Skeletal muscle tissue (tissue), 4 donors: ENCODE data around the gene NOM1. TPM values are rescaled to one million over a fixed set of nuclear protein-coding genes. Genes with fewer than 3 reads are reported as not detected.
"Not testable (repeated sequence)": the region's sequence is repeated elsewhere in the genome, so short reads cannot be mapped to it uniquely, and the experiment has no call there.

Experiments
- H3K27ac ChIP-seq: one replicate; pipeline ENCODE4 v1.7.0; 2013; ENCODE audit warnings: mild to moderate bottlenecking, low read depth, low read length, inconsistent platforms
- H3K27me3 ChIP-seq, 3 donors: one replicate each; pipeline ENCODE4 v1.7.0; 2013; ENCODE audit warnings: low read length in 3 of 3; ENCODE audit not compliant: control insufficient read depth in 3 of 3, insufficient read depth in 3 of 3
- H3K36me3 ChIP-seq, 3 donors: one replicate each; pipeline ENCODE4 v1.7.0; 2013; ENCODE audit warnings: low read length in 3 of 3; ENCODE audit not compliant: control insufficient read depth in 3 of 3, insufficient read depth in 3 of 3
- H3K4me1 ChIP-seq, 3 donors: one replicate each; pipeline ENCODE4 v1.7.0; 2013; ENCODE audit warnings: low read length in 3 of 3, mild to moderate bottlenecking in 3 of 3; ENCODE audit not compliant: control insufficient read depth in 3 of 3, insufficient read depth in 3 of 3
- H3K4me3 ChIP-seq, 3 donors: one replicate each; pipeline ENCODE4 v1.7.0; 2013; ENCODE audit warnings: low read length in 3 of 3
- H3K9ac ChIP-seq, 3 donors: one replicate each; pipeline ENCODE4 v1.7.0; 2013; ENCODE audit warnings: low read length in 3 of 3, mild to moderate bottlenecking in 3 of 3, moderate library complexity in 2 of 3, low read depth in 1 of 3
- H3K9me3 ChIP-seq, 3 donors: one replicate each; pipeline ENCODE4 v1.7.0; 2013; ENCODE audit warnings: low read length in 3 of 3; ENCODE audit not compliant: control insufficient read depth in 3 of 3
- total RNA-seq: library from RNA; depleted of rRNA; stranded (reverse); fragments of >200 nt; gene quantifications from one replicate; pipeline ENCODE4 v1.2.3, GENCODE V29; 2014
- donor health status: Osteomylitis.

The NOM1 gene
- total RNA-seq: 17.2 TPM

- peak within 1 kb of the TSS; percentile 72 to 86 (median 76) for H3K9ac ChIP-seq
- H3K4me1 ChIP-seq: peaks cover 19 to 24% (median 24%) of the 10 kb centered on the region in 3 donors
- H3K27ac ChIP-seq: no peak within 1 kb of the TSS
- peaks cover 21 to 28% (median 27%) of the 10 kb centered on the region in 3 donors for H3K36me3 ChIP-seq
- H3K27me3 ChIP-seq: peaks cover 2 to 5% (median 5%) of the 10 kb centered on the region in 3 donors
- peak within 1 kb of the TSS; percentile 86 to 93 (median 93) for H3K4me3 ChIP-seq
- H3K9me3 ChIP-seq: no peaks in the 10 kb centered on the region
Observed at GRCh38 chr7:156949541-156950380, at the start of gene NOM1. NOM1 (plus strand) TSS chr7:156949712; CDS start chr7:156949738, 26 bp downstream.

DNA sequence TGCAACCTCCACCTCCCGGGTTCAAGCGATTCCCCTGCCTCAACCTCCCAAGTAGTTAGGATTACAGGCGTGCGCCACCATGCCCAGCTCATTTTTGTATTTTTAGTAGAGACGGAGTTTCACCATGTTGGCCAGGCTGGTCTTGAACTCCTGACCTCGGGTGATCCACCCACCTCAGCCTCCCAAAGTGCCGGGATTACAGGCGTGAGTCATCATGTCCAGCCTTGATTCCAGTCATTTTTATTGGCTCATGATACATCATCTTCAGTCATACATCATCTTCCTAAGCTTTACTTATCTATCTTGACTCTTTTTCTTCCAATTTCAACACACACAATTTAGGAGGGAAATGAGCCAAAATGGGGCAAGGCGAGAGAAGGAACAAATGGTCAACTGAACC lies 49.4 kb upstream of the NOM1 start:
- H3K27me3 ChIP-seq, H3K36me3 ChIP-seq, H3K27ac ChIP-seq, H3K9ac ChIP-seq, H3K9me3 ChIP-seq, H3K4me3 ChIP-seq: not testable (repeated sequence)
- peaks cover 2 to 11% (median 7%) of the 10 kb centered on the region in 3 donors for H3K4me1 ChIP-seq

DNA sequence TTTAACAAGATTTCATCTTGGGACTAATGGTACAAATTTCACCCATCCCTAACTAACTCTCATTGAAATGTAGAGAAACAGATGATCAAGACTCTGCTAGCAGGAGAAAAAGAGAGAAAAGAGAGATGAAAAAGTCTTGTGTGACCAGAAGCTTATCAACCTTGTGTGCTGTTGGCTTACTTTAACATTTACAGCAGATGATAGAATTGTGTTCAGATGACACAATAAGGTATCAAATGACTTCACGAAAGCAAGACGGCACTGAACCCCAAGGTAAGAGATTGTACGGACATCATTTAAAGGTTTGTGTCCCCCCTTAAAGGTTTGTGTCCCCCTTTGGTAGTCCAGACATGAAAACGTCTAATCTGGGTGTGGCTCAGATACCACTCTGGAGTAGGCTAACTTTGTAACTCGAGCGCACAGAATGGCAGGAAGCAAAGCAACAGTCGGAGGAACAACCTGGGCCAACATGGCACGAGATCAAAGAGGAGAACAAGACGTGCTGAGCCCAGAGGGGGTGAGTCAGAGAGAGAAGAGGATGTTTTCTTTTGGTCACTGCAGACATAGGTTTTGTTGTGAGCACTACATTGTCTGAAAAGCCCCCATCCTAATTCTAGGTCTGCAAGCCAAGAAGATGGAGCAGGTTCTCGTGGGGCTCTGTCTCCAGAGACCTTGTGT lies 46.1 kb upstream of the NOM1 start:
- Histone ChIP-seq H3K4me3 (no peak overlapping the region), H3K9ac (no peak overlapping the region), H3K27ac (no peak overlapping the region), H3K36me3 (no peaks in the 10 kb centered on the region), H3K27me3 (peaks cover 0 to 9% (median 3%) of the 10 kb centered on the region in 3 donors), H3K9me3 (no peaks in the 10 kb centered on the region), H3K4me1 (peaks cover 2 to 7% (median 2%) of the 10 kb centered on the region in 3 donors)

DNA sequence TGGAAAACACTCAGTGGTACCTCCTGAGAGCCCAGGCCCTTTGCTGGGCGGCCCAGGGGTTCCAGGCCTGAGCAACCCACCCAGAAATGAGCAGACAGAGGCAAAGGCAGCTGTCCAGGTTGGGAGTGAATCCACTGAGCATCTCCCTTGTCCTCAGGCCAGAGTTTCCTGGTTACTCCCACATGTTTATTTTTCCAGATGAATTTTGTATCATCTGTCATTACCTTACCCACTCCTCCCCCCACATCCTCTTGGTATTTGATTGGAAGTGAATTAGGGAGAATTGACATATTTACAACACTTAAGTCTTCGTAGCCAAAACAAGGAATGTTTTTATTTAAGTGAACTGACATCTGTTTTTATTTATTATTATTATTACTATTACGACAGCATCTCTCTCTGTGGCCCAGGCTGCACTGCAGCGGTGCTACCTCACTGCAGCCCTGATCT lies 43.3 kb upstream of the NOM1 start:
- no peaks in the 10 kb centered on the region for H3K36me3 ChIP-seq
- peaks cover 0 to 5% (median 3%) of the 10 kb centered on the region in 3 donors for H3K27me3 ChIP-seq
- no peak overlapping the region for H3K4me3 ChIP-seq
- no peak overlapping the region for H3K9ac ChIP-seq
- H3K27ac ChIP-seq: no peak overlapping the region
- peaks cover 2 to 7% (median 2%) of the 10 kb centered on the region in 3 donors for H3K4me1 ChIP-seq
- H3K9me3 ChIP-seq: no peaks in the 10 kb centered on the region

DNA sequence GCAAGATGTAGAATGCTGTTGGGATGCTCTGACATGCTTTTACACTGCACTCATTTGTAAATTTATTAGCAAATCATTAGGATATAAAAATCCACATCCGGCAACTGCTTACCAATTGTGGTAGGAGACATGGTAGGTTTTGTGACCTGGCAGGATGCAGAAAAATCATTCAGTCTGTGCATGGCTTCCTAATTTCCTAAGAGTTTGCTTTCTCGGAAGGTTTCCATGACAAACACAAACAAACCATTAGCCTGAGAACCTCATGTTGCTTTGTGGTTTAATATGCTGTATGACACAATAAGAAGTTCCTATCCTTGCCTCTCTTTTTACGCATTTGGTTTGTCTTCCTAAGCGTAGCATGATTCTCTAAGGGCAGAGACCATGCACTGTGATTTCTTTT lies 41.9 kb upstream of the NOM1 start:
- H3K9ac ChIP-seq: no peak overlapping the region
- H3K9me3 ChIP-seq: no peaks in the 10 kb centered on the region
- H3K27me3 ChIP-seq: peaks cover 0 to 3% (median 0%) of the 10 kb centered on the region in 3 donors
- no peaks in the 10 kb centered on the region for H3K36me3 ChIP-seq
- no peak overlapping the region for H3K27ac ChIP-seq
- H3K4me1 ChIP-seq: peaks cover 2 to 7% (median 2%) of the 10 kb centered on the region in 3 donors
- H3K4me3 ChIP-seq: no peak overlapping the region

- not testable (repeated sequence) for H3K9me3 ChIP-seq, H3K27me3 ChIP-seq, H3K36me3 ChIP-seq, H3K9ac ChIP-seq, H3K4me1 ChIP-seq, H3K27ac ChIP-seq, H3K4me3 ChIP-seq
Observed at GRCh38 chr7:156909574-156910252, 39.8 kb upstream of the NOM1 start.

GRCh38 chr7:156918635-156919034 lies 30.9 kb upstream of the NOM1 start:
- Histone ChIP-seq H3K9me3 (no peaks in the 10 kb centered on the region), H3K27ac (no peak overlapping the region), H3K36me3 (no peaks in the 10 kb centered on the region), H3K27me3 (peaks cover 0 to 6% (median 5%) of the 10 kb centered on the region in 3 donors), H3K9ac (no peak overlapping the region), H3K4me3 (no peak overlapping the region), H3K4me1 (peaks cover 0 to 7% (median 4%) of the 10 kb centered on the region in 3 donors)

GRCh38 chr7:156919132-156919713 lies 30.3 kb upstream of the NOM1 start:
- H3K27ac ChIP-seq: no peak overlapping the region
- H3K9me3 ChIP-seq: no peaks in the 10 kb centered on the region
- peaks cover 0 to 6% (median 5%) of the 10 kb centered on the region in 3 donors for H3K27me3 ChIP-seq
- H3K9ac ChIP-seq: no peak overlapping the region
- no peaks in the 10 kb centered on the region for H3K36me3 ChIP-seq
- H3K4me1 ChIP-seq: peaks cover 0 to 7% (median 4%) of the 10 kb centered on the region in 3 donors
- H3K4me3 ChIP-seq: no peak overlapping the region

DNA sequence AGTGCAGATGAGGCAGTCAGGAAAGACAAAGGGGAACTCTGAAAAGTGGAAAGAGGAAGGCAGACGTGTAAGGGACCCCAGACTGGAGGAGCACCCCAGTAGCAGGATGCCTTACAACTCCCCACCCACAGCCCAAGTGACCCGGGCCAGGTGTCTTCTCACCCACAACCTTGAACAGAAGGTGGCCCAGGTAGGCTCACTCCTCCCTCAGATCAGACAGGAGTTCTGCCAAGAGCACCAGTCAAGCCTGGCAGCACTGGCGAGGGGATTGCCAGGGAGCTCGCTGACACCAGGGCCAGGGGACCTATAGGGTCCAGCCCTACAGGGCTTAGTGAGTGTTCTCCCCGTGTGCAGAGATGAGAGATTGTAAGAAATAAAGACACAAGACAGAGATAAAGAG lies 29.4 kb upstream of the NOM1 start:
- H3K27ac ChIP-seq: no peak overlapping the region
- no peak overlapping the region for H3K4me3 ChIP-seq
- H3K27me3 ChIP-seq: peaks cover 0 to 6% (median 5%) of the 10 kb centered on the region in 3 donors
- H3K4me1 ChIP-seq: peaks cover 0 to 7% (median 4%) of the 10 kb centered on the region in 3 donors
- no peaks in the 10 kb centered on the region for H3K36me3 ChIP-seq
- no peak overlapping the region for H3K9ac ChIP-seq
- H3K9me3 ChIP-seq: no peaks in the 10 kb centered on the region
